GM19351 (cell line): ENCODE results near the gene GCNT3.
"Not testable (repeated sequence)": the region's sequence is repeated elsewhere in the genome, so short reads cannot be mapped to it uniquely, and the experiment has no call there.

Source experiments
- ATAC-seq: cut with Tn5 transposase; IDR thresholded peaks from one replicate; pipeline ENCODE4 v1.9.1; 2021; ENCODE audit warnings: mild to moderate bottlenecking, moderate library complexity; ENCODE audit not compliant: unreplicated experiment

GCNT3 gene

DNA sequence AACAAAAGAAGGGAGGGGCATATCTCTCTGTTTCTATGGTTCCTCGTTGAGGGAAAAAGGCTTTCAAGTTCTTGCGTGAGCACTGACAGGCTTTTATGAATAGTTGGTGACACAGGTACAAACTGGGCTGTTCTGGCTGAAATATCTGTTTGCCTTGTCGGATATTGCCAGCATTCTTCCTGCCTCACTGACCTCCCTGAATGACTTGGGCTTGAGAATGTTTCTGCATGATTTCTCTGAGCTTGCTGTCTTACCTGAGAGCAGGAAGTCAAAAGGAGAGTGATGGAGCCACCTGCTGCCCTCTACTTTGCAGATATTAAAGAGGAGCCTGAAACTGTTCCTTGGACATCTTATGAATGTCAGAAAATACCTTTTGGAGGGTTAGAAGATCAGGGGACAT lies 4.8 kb downstream of the GCNT3 start:
- no peak for ATAC-seq

DNA sequence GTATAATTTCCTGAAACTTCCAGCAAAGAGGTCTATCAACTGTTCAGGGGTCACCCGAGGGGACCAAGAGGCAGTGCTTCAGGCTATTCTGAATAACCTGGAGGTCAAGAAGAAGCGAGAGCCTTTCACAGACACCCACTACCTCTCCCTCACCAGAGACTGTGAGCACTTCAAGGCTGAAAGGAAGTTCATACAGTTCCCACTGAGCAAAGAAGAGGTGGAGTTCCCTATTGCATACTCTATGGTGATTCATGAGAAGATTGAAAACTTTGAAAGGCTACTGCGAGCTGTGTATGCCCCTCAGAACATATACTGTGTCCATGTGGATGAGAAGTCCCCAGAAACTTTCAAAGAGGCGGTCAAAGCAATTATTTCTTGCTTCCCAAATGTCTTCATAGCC lies 6.8 kb downstream of the GCNT3 start:
- ATAC-seq, result no peak

DNA sequence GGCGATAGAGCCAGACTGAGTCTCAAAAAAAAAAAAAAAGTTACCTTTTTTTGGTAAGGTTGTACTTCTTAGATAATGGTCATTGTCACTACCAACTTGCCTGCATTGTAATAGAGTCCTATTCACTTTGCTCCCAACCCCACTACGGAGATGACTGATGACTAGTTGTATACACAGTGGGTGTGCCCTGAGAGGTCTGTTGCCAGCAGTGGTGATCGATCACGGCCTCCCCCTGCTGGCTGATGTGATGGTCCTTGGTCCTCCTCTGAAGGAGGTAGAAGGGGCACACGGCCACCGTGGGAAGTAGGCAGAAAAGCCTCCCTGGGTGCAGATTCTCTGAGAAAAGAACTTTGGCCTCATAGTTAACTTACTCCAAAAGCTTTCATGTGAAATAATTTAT lies 10.7 kb downstream of the GCNT3 start:
- peak; percentile 62 for ATAC-seq

DNA sequence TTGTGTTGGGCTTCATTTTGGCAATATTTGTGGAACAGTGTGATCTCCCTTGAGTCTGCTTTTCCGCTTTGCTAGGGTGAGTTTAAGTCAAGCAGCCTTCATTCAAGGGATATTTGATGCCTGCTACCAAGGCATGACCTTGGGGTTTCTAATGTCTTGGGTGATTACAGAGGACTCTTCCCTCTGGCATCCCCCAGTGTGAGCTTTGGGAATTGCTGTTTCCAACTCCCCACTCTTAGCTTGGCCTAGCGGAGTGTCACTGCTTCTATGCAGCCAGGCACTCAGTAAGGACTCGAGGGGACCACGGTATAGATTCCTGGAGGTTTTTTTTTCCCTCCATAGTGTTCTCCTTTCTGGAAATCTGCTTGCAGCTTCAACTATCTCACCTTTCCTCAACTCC lies 21.1 kb downstream of the GCNT3 start:
- ATAC-seq, result no peak

DNA sequence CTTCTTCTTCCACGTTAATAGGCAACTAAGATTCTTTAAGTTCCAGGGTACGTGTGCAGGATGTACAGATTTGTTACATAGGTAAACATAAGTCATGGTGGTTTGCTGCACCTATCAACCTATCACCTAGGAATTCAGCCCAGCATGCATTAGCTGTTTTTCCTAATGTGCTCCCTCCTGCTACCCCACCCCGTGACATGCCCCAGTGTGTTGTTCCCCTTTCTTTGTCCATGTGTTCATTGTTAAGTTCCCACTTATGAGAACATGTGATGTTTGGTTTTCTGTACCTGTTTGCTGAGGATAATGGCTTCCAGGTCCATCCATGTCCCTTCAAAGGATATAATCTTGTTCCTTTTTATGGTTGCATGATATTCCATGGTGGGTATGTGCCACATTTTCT lies 24.6 kb downstream of the GCNT3 start:
- no peak for ATAC-seq

DNA sequence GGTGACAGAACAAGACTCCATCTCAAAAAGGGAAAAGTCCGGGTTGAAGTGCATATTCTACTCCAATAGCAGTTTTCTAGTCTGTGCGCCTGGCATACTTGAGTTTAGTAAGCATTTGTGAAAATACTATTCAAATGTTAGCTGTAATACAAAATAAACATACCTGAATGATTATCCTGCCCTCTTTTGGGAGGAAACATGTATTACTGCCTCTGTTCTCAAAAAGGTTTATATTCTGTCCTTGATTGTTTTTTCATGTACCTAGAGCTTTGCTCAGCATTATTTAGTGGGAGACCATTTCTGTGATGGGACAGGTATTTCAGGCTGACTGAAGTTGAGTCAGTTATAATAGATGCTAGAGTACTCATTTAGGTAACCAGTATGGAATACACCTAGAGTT lies 25.9 kb downstream of the GCNT3 start:
- ATAC-seq, result not testable (repeated sequence)

DNA sequence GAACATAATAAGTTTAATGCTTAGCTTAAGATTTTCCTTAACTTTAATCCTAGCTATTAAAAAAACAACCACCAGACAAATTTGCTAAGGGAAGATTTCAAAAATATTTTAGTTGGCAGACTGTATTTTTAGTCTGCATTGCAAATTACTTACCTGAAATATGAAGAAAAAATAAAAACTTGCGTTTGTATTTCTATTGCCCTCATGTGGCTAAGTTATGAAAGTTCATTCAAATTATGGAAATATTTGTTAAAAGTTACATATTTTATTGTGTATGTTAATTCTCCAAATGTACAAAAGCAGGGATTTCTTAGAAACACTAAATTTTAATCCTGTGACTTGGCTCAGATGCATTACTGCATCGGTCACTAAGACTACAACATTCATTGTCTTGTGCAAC lies 30.8 kb downstream of the GCNT3 start:
- no peak for ATAC-seq

DNA sequence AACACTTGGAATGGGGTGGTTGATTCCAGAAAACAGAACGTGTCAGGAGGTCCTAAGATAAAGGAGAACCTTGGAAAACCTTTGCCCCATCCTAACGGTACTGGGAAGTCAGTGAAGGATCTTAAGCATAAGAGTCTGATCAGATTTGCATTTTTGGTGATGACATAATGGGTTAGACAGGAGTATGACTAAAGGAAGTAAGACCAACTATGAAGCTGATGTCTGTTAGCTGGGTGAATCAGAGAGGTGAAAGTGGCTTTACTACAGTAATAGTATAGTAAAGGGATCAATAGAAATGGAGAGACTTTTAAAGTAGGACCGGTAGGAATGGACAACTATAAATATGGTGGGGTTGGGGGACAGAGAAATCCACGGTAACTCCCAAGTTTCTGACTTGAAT lies 33.2 kb downstream of the GCNT3 start:
- ATAC-seq, result no peak

DNA sequence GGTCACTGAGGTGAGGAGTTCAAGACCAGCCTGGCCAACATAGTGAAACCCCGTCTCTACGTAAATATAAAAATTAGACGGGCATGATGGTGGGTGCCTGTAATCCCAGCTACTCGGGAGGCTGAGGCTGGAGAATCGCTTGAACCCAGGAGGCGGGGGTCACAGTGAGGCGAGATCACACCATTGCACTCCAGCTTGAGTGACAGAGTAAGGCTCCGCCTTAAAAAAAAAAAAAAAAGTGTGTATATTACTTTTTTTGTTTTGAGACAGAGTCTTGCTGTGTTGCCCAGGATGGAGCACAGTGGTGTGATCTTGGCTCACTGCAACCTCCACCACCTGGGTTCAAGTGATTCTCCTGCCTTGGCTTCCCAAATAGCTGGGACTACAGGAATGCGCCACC lies 34.2 kb downstream of the GCNT3 start:
- ATAC-seq, result not testable (repeated sequence)

DNA sequence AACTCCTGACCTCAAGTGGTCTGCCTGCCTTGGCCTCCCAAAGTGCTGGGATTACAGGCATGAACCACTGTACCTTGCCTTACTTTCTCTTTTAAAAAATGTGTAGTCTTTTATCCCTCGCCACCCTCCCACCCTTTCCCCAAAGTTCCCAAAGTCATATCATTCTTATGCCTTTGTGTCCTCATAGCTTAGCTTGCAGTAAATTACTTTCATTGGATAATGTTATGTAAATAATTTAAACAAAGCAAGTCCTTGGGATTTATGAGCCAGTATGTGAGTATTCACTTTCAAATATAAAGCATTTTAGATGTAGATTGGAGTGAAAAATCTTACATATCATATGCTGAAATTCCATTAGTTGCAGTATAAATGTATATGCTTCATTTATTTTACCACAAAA lies 34.7 kb downstream of the GCNT3 start:
- ATAC-seq, result no peak

DNA sequence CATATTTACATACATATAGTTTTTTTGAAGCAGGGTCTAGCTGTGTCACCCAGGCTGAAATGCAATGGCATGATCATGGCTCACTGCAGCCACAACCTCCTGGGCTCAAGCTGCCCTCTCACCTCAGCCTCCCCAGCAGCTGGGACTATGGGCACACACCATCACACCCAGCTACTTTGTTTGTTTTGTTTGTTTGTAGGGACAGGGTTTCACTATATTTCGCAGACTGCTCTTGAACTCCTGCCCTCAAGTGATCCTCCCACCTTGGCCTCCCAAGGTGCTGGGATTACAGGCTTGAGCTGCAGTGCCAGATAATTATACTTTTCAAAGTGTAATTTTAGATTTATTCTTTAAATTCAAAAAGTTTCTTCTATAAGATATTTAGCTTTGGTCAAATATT lies 35.5 kb downstream of the GCNT3 start:
- no peak for ATAC-seq

DNA sequence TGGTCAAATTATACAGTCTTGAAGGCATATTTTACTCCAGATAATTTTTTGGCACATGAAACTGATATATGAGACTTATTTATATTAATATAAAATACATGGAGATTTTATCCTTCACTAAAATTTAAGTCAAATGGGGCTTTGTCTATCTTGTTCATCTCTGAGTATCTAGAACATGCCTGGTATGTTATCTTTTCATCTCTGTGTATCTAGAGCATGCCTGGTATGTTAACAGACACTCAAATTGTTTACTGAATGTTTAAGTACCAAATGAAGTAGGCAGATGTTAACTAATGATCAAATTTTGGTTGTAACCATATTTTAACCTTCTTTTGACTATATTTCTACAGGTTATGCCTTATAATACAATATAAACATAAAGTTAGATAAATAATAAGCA lies 38.0 kb downstream of the GCNT3 start:
- no peak for ATAC-seq

DNA sequence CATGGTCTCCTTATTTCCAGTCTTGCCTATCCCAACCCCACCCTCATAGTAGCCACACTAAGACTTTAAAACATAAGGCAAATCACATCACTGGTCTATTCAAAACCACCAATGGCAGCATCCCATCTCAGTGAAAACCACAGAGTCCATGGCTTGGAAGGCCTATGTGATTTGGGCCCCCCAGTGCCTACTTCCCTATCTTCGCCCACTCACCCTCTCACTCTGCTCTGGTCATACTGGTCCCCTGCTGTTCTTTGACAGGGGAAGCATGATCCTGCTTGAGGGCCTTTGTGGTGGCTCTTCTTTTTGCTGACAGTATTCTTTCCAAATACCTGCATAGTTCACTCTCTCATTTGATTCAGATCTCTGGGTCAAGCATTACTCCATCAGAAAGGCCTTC lies 42.5 kb downstream of the GCNT3 start:
- ATAC-seq, result no peak

DNA sequence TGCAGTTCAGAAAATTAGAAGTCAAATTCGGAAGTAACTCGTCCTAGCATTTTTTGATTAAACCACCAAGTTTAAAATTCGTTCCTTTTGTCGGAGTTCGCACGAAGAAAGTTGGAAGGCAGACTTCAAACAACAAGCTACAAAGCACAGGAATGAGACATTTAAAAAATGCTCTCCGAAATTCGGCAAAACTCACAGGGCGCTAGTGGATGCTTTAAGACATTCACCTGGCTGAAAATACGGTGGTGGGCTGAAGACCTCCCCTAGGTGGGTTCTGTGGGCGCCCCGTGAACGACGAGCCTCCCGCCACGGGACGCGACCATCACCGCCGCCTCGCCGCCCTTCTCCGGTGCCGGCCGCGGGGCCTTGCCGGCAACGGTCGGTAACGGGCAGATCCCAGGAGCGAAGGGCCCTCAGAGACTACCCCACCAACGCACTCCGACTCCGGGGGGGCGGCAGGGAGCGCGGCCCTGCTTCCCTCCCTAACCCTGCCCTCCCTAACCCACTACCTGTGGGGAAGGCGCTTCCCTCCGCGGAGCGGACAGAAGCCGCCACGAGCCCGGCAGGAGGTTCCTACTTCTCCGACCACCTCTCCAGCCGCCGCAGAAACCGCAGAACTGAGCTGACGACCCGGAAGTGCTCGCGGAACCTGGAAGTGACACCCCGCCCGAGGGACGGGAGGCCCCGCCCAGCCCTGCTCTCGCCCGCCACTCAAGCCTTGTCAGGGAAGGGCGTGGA lies 45.5 kb downstream of the GCNT3 start, which contains the start of gene GTF2A2:
TSS of gene GTF2A2 (minus strand) at position 619 of the 738 bp plus-strand sequence. CDS start 5,238 bp downstream, outside the sequence.
- peak; percentile 100 for ATAC-seq

DNA sequence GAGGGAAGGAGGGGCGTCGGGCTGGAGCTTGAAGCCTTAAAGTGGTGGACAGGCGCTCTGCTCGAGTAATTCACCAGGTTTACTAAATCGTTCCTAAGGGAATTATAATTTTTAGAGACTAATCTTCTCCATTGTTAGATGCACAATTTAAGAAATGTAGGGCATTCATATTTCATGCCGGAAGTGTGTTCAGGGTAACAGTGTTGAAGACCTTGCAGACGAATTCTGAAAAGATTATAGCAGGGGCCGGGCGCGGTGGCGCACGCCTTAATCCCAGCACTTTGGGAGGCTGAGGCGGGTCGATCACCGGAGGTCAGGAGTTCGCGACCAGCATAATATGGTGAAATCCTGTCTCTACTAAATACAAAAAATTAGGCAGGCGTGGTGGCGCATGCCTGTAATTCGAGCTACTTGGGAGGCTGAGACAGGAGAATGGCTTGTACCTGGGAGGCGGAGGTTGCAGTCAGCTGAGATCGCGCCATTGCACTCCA lies 46.1 kb downstream of the GCNT3 start:
- no peak for ATAC-seq

DNA sequence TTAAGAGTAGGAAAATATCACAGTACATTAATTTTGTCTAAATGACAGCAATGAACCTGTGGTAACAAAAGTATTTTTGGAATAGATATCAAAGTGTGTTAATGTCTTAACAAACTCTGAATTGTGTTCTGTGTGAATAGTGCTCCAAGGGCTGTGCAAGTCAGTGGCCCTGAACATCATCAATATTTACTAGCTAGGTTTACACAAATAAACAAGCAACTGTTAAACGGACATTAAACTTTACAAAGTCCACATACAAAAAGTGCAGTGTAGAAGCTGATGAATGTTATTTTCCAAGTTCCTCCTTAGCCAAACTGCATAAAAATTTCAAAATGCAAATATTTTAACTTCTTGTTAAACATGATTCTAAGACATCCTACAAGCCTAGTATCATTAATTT lies 47.8 kb downstream of the GCNT3 start:
- ATAC-seq, result no peak

DNA sequence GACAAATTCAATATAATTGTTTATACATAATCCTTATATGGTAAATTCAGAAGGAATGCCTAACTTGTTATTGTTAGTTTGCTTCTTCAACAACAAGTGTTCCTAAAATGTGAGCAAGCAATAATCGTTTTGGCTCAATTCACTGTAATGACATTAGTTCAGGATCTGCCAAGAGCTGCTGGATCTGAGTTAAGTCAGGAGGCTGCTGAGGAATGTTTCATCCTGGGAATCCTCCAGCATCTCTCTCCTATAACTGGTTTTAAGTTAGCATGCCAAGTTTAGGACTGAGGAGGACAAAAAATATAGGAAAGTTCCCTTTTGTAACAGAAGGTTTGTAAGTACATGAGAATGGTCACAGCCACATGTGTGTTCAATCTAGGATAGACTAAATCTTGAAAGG lies 50.7 kb downstream of the GCNT3 start:
- no peak for ATAC-seq

DNA sequence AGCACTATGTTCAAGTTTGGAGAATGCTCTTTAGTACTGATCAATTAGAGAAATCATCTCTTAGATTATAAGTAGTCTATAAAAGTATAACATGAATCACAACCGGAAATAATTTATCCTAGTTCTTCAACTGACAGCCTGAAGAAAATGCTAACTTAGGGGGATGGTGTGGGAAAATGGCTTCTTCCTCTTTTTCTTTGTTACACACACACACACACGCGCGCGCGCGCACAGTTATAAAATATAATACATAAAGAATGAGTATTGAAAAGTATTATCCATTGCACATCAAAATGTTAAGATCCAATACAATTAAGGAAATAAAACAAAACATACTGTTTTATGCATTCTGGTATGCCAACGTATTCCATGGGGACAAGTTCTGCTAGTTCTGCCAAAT lies 57.0 kb downstream of the GCNT3 start:
- no peak for ATAC-seq
